ENCODE data around the gene ELAVL1.

The ELAVL1 gene

GRCh38 chr19:8020681-8021080 lies 15.2 kb upstream of the ELAVL1 start:
- DNase-seq = no peak

- DNase-seq = no peak
Observed at GRCh38 chr19:8017808-8018207, 12.4 kb upstream of the ELAVL1 start.

GRCh38 chr19:8004723-8005513 lies 523 bp downstream of the ELAVL1 start:
- DNase-seq = no peak

GRCh38 chr19:8004001-8004400 lies 1.4 kb downstream of the ELAVL1 start:
- no peak for DNase-seq

- DNase-seq = peak; percentile 58
Observed at GRCh38 chr19:8001995-8002849, 3.2 kb downstream of the ELAVL1 start.

- no peak for DNase-seq
Observed at GRCh38 chr19:8001651-8001994, 3.8 kb downstream of the ELAVL1 start.

GRCh38 chr19:8000298-8001038 lies 5.0 kb downstream of the ELAVL1 start:
- peak; percentile 31 for DNase-seq

GRCh38 chr19:7999376-7999775 lies 6.1 kb downstream of the ELAVL1 start:
- no peak for DNase-seq

- no peak for DNase-seq
Observed at GRCh38 chr19:7997809-7998480, 7.5 kb downstream of the ELAVL1 start.

GRCh38 chr19:7996883-7997282 lies 8.6 kb downstream of the ELAVL1 start:
- DNase-seq = no peak

- DNase-seq = no peak
Observed at GRCh38 chr19:7995810-7996158, 9.7 kb downstream of the ELAVL1 start.

GRCh38 chr19:7994928-7995809 lies 10.3 kb downstream of the ELAVL1 start:
- DNase-seq = no peak

GRCh38 chr19:7994114-7994513 lies 11.3 kb downstream of the ELAVL1 start:
- DNase-seq = no peak

GRCh38 chr19:7993560-7993959 lies 11.9 kb downstream of the ELAVL1 start:
- DNase-seq = no peak

GRCh38 chr19:7992575-7992974 lies 12.9 kb downstream of the ELAVL1 start:
- DNase-seq = no peak

GRCh38 chr19:7989071-7989575 lies 16.3 kb downstream of the ELAVL1 start:
- DNase-seq = no peak

GRCh38 chr19:7988307-7988706 lies 17.1 kb downstream of the ELAVL1 start:
- no peak for DNase-seq

GRCh38 chr19:7987114-7987768 lies 18.2 kb downstream of the ELAVL1 start:
- no peak for DNase-seq

GRCh38 chr19:7986321-7987113 lies 18.9 kb downstream of the ELAVL1 start:
- DNase-seq = no peak

- no peak for DNase-seq
Observed at GRCh38 chr19:7985481-7985911, 19.9 kb downstream of the ELAVL1 start.
